Stimulated activated CD4-positive, alpha-beta T cell treated with anti-CD3 and anti-CD28 coated beads, Interleukin-1b, Interleukin-23, amount 100 ng/mL, for 1 hour (primary cell): ENCODE data around the gene GCC1.
"Not testable (repeated sequence)": the region's sequence is repeated elsewhere in the genome, so short reads cannot be mapped to it uniquely, and the experiment has no call there.

Source experiments
- DNase-seq, 2 donors: peaks; one replicate each; pipeline ENCODE4 v3.0.0-alpha.2; 2020; ENCODE audit warnings: low read depth in 2 of 2

GCC1 gene

GRCh38 chr7:127588697-127589482 lies 3.5 kb upstream of the GCC1 start:
- no peak for DNase-seq

GRCh38 chr7:127588019-127588696 lies 2.8 kb upstream of the GCC1 start, which contains the start of gene ARF5:
TSS of gene ARF5 (plus strand) at chr7:127588411. CDS start at chr7:127588499, 88 bp downstream.
- DNase-seq: peak; percentile 65 to 88

GRCh38 chr7:127587663-127588018 lies 2.2 kb upstream of the GCC1 start:
- DNase-seq: no peak

- DNase-seq: no peak
These were observed 950 bp upstream of the GCC1 start for GRCh38 chr7:127586346-127586745.

GRCh38 chr7:127584648-127585043 lies 750 bp downstream of the GCC1 start:
- no peak for DNase-seq

- no peak for DNase-seq
These were observed 3.0 kb downstream of the GCC1 start for GRCh38 chr7:127582361-127582760.

- no peak for DNase-seq
These were observed 3.7 kb downstream of the GCC1 start for GRCh38 chr7:127581716-127582115.

GRCh38 chr7:127580612-127581011 lies 4.8 kb downstream of the GCC1 start:
- DNase-seq: no peak

- DNase-seq: no peak
These were observed 6.6 kb downstream of the GCC1 start for GRCh38 chr7:127578711-127579275.

GRCh38 chr7:127578036-127578684 lies 7.2 kb downstream of the GCC1 start:
- no peak for DNase-seq

- DNase-seq: no peak
These were observed 13.5 kb downstream of the GCC1 start for GRCh38 chr7:127571741-127572505.

- not testable (repeated sequence) for DNase-seq
These were observed 17.4 kb downstream of the GCC1 start for GRCh38 chr7:127568034-127568433.

GRCh38 chr7:127566242-127566641 lies 19.2 kb downstream of the GCC1 start:
- no peak for DNase-seq

- no peak for DNase-seq
These were observed 27.6 kb downstream of the GCC1 start for GRCh38 chr7:127557803-127558202.

- no peak for DNase-seq
These were observed 29.0 kb downstream of the GCC1 start for GRCh38 chr7:127556404-127556803.

GRCh38 chr7:127551941-127552340 lies 33.5 kb downstream of the GCC1 start:
- no peak for DNase-seq

- DNase-seq: no peak
These were observed 35.1 kb downstream of the GCC1 start for GRCh38 chr7:127550247-127550646.

GRCh38 chr7:127546313-127546712 lies 39.1 kb downstream of the GCC1 start:
- no peak for DNase-seq

GRCh38 chr7:127541548-127541947 lies 43.8 kb downstream of the GCC1 start:
- DNase-seq: no peak

GRCh38 chr7:127540461-127540860 lies 44.9 kb downstream of the GCC1 start:
- not testable (repeated sequence) for DNase-seq

- no peak for DNase-seq
These were observed 46.3 kb downstream of the GCC1 start for GRCh38 chr7:127539116-127539515.

GRCh38 chr7:127536741-127537140 lies 48.7 kb downstream of the GCC1 start:
- no peak for DNase-seq
